HepG2 (cell line): Measurements from ENCODE around the gene NELFB.

ENCODE experiments used
- IKZF1 ChIP-seq: fragments of 450-650 bp; IDR thresholded peaks from 2 replicates; pipeline ENCODE4 v1.7.1; 2016
- POLR2G ChIP-seq: fragments of 200-400 bp; formaldehyde crosslinking; IDR thresholded peaks from 2 replicates; pipeline ENCODE4 v1.6.1; 2018; ENCODE audit warnings: mild to moderate bottlenecking, low read depth, low read length, moderate library complexity
- SIN3A ChIP-seq: IDR thresholded peaks from 2 replicates; pipeline ENCODE4 v1.6.1; 2011; ENCODE audit warnings: low read depth, mild to moderate bottlenecking, control low read depth, low read length, borderline replicate concordance
- ZNF431 ChIP-seq: sonication (generic); formaldehyde crosslinking; IDR thresholded peaks from 2 replicates; pipeline ENCODE4 v1.9.0; 2022; ENCODE audit warnings: missing genetic modification reagents, low read depth, mild to moderate bottlenecking, borderline replicate concordance
- ZNF468 ChIP-seq: sonication (generic); formaldehyde crosslinking; IDR thresholded peaks from 2 replicates; pipeline ENCODE4 v1.8.0; 2022; ENCODE audit warnings: mild to moderate bottlenecking, moderate library complexity, missing genetic modification reagents
- ZNF614 ChIP-seq: IDR thresholded peaks from 2 replicates; pipeline ENCODE4 v1.6.1; 2018; ENCODE audit warnings: missing biosample characterization, missing genetic modification reagents, inconsistent platforms, borderline replicate concordance
- TF ChIP-seq, protein P1 (sequence below): sonication (generic); formaldehyde crosslinking; IDR thresholded peaks from 2 replicates; pipeline ENCODE4 v1.4.0; 2020; ENCODE audit warnings: mild to moderate bottlenecking, missing genetic modification reagents
- TF ChIP-seq, protein P2 (sequence below): sonication (generic); formaldehyde crosslinking; conservative IDR thresholded peaks from 2 replicates; pipeline ENCODE4 v1.4.0; 2020; ENCODE audit warnings: missing genetic modification reagents
- TF ChIP-seq, protein P3 (sequence below): sonication (generic); formaldehyde crosslinking; IDR thresholded peaks from 2 replicates; pipeline ENCODE4 v1.4.0; 2020; ENCODE audit warnings: missing genetic modification reagents
- TF ChIP-seq, protein P4 (sequence below): sonication (generic); formaldehyde crosslinking; IDR thresholded peaks from 2 replicates; pipeline ENCODE4 v1.8.1; 2022; ENCODE audit warnings: mild to moderate bottlenecking, missing genetic modification reagents
- TF ChIP-seq, protein P5 (sequence below): IDR thresholded peaks from 2 replicates; pipeline ENCODE4 v1.6.1; 2012; ENCODE audit warnings: inconsistent platforms

DNA sequence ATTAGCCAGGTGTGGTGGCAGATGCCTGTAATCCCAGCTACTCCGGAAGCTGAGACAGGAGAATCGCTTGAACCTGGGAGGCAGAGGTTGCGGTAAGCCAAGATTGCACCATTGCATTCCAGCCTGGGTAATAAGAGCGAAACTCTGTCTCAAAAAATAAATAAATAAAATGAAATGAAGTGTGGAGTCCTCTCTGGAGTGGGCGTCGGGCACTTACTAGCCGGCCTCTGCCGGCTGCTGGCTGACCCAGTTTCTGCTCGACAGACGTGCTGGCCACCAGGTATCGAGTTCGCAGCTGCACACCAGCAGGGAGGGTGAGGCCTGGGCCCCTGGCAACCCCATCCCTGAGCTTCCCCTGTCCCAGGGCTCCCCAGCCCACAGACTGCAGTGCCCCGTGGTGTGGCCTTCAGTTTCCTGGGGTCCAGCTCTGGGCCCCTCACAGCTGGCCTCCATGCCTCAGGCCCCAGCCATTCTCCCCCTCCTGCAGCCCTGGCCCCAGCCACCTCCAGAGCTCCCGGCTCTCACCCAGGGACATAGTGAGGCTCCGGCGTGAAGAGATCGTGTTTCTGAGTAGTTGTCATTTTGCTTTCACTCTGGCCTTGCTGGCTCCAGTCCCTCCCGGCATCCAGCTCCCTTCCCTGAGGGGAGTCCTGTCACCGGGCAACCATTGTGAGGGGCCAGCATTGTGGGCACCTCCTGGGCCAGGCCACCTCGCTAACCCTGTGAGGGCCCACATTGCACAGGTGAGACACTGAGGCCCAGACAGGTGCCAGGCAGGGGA is 7.8 kb upstream of the NELFB start:
- TF ChIP-seq POLR2G (no peak), IKZF1 (no peak), SIN3A (peak; percentile 29; the same call in 1 of the 2 replicates), ZNF614 (CRISPR knock-in tag) (no peak), ZNF468 (CRISPR knock-in tag) (no peak), ZNF431 (CRISPR knock-in tag) (no peak)
- TF ChIP-seq, protein P1, sequence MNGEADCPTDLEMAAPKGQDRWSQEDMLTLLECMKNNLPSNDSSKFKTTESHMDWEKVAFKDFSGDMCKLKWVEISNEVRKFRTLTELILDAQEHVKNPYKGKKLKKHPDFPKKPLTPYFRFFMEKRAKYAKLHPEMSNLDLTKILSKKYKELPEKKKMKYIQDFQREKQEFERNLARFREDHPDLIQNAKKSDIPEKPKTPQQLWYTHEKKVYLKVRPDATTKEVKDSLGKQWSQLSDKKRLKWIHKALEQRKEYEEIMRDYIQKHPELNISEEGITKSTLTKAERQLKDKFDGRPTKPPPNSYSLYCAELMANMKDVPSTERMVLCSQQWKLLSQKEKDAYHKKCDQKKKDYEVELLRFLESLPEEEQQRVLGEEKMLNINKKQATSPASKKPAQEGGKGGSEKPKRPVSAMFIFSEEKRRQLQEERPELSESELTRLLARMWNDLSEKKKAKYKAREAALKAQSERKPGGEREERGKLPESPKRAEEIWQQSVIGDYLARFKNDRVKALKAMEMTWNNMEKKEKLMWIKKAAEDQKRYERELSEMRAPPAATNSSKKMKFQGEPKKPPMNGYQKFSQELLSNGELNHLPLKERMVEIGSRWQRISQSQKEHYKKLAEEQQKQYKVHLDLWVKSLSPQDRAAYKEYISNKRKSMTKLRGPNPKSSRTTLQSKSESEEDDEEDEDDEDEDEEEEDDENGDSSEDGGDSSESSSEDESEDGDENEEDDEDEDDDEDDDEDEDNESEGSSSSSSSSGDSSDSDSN = no peak
- TF ChIP-seq, protein P2, sequence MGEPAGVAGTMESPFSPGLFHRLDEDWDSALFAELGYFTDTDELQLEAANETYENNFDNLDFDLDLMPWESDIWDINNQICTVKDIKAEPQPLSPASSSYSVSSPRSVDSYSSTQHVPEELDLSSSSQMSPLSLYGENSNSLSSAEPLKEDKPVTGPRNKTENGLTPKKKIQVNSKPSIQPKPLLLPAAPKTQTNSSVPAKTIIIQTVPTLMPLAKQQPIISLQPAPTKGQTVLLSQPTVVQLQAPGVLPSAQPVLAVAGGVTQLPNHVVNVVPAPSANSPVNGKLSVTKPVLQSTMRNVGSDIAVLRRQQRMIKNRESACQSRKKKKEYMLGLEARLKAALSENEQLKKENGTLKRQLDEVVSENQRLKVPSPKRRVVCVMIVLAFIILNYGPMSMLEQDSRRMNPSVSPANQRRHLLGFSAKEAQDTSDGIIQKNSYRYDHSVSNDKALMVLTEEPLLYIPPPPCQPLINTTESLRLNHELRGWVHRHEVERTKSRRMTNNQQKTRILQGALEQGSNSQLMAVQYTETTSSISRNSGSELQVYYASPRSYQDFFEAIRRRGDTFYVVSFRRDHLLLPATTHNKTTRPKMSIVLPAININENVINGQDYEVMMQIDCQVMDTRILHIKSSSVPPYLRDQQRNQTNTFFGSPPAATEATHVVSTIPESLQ (CRISPR knock-in tag) = no peak
- TF ChIP-seq, protein P3, sequence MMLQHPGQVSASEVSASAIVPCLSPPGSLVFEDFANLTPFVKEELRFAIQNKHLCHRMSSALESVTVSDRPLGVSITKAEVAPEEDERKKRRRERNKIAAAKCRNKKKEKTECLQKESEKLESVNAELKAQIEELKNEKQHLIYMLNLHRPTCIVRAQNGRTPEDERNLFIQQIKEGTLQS = no peak
- TF ChIP-seq, protein P4, sequence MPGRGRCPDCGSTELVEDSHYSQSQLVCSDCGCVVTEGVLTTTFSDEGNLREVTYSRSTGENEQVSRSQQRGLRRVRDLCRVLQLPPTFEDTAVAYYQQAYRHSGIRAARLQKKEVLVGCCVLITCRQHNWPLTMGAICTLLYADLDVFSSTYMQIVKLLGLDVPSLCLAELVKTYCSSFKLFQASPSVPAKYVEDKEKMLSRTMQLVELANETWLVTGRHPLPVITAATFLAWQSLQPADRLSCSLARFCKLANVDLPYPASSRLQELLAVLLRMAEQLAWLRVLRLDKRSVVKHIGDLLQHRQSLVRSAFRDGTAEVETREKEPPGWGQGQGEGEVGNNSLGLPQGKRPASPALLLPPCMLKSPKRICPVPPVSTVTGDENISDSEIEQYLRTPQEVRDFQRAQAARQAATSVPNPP (CRISPR knock-in tag) = no peak
- TF ChIP-seq, protein P5, sequence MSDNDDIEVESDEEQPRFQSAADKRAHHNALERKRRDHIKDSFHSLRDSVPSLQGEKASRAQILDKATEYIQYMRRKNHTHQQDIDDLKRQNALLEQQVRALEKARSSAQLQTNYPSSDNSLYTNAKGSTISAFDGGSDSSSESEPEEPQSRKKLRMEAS = no peak
